Activated naive CD8-positive, alpha-beta T cell treated with anti-CD3 and anti-CD28 coated beads, Interleukin-2, amount 50 U/mL, for 24 hours (primary cell): ENCODE results near the gene GTPBP6.
"Not testable (repeated sequence)": the region's sequence is repeated elsewhere in the genome, so short reads cannot be mapped to it uniquely, and the experiment has no call there.

ENCODE experiments used
- ATAC-seq: fragments of 150-1000 bp; cut with Tn5 transposase; one replicate; pipeline ENCODE4 v1.10.0; 2021
- DNase-seq: peaks from one replicate; pipeline ENCODE4 v3.0.0; 2021
- H3K27ac Mint-ChIP-seq: one replicate; pipeline ENCODE4 v1.8.0; 2021; ENCODE audit warnings: mild to moderate bottlenecking, mixed read lengths
- H3K27me3 Mint-ChIP-seq: one replicate; pipeline ENCODE4 v1.8.0; 2021; ENCODE audit warnings: mixed read lengths
- H3K36me3 Mint-ChIP-seq: one replicate; pipeline ENCODE4 v1.8.0; 2021; ENCODE audit warnings: low read depth, mixed read lengths
- H3K4me1 Mint-ChIP-seq: one replicate; pipeline ENCODE4 v1.8.0; 2021; ENCODE audit warnings: mixed read lengths
- H3K4me3 Mint-ChIP-seq: one replicate; pipeline ENCODE4 v1.8.0; 2021; ENCODE audit warnings: mild to moderate bottlenecking, moderate library complexity, mixed read lengths
- H3K9me3 Mint-ChIP-seq: one replicate; pipeline ENCODE4 v1.8.0; 2021; ENCODE audit warnings: mixed read lengths

Gene GTPBP6

DNA sequence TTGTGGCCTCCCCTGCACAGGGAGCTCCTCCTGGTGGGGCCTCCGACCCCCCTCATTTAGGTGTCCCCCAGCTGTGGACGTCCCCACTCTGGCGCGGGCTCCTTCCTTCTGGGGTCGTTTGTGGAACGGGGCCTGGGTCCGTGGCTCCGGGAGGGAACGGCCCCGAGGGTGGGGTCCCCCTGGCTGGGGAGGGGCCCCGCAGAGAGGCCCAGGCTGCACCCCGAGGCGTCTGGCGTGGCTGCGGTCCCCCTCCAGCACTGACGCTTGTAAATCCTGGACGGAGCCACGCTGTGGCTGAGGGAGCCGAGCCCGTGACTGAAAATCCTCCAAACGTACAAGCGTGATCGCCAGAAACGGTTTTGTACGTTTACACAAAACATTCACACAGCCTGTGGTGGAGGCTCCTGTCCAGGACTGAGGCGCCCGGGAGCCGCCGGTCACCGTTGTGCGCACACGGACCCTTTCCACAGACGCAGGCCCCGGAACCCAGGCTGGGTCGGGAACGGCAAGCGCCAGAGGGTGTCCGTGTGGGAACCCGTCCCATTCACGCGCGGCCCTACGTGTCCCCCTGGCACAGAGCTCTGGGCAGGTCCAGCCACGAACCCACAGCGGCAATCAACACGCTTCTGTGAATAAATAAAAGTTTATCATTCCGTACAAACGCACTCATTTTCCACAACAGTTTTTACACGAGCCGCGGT, 15.2 kb upstream of the GTPBP6 start:
- Mint-ChIP-seq H3K27ac (no peak overlapping the region), H3K9me3 (no peaks in the 10 kb centered on the region), H3K36me3 (peaks cover 14% of the 10 kb centered on the region), H3K4me3 (no peak overlapping the region), H3K4me1 (peaks cover 2% of the 10 kb centered on the region), H3K27me3 (peaks cover 1% of the 10 kb centered on the region)
- DNase-seq (no peak), ATAC-seq (no peak)

DNA sequence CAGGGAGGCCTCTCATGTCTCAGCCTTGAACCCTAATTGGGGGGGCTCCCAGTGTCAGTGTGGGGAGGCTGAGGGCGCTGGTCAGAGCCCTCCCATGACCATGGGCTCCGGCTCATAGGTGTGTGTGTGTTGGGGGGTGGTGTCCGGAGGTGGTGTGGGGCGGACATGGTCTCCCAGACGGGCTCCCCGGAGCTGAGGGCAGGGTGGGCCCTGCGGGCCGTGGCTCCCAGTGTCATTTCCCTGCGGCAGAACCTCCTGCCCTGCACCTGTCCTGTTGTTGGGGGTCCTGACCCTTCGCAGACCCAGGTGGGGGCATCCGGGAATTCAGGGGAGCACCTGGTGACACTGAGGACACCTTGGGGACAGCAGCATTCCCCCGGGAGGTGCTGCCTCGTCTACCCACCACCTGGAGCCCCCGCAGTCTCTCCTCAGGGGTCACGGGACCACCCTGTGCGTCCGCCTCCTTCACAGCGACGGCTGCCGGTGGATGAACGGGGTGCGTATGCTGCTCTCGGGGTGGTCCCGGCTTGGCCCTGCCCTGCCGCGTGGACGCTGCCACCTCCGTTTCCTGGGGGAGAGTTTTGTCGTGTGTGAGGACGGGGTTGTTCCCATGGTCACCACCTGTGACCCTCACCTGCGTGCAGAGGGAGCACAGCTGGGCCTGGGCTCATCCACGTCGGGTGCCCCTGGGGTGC, 14.5 kb upstream of the GTPBP6 start:
- Mint-ChIP-seq H3K36me3 (peaks cover 14% of the 10 kb centered on the region), H3K27me3 (peaks cover 1% of the 10 kb centered on the region), H3K9me3 (no peaks in the 10 kb centered on the region), H3K27ac (no peak overlapping the region), H3K4me1 (peaks cover 2% of the 10 kb centered on the region), H3K4me3 (no peak overlapping the region)
- ATAC-seq (no peak), DNase-seq (no peak)

DNA sequence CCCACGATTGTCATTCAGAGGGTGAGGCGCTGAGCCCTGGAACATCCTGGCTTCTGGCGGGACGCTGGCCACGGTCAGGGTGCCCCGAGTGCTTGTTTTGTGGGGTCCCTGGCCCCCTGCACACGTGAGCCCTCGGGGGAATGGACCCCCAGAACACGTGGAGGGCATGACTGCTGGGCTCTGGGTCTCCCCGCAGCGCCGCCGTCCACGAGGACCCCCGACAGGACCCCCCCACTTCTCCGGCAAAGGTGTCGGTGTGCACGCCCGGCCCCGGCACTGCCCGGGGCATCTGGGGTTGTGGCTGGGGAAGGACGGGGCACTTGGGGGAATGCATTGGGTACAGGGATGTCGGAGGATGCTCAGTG, 13.9 kb upstream of the GTPBP6 start:
- peaks cover 1% of the 10 kb centered on the region for H3K27me3 Mint-ChIP-seq
- peaks cover 10% of the 10 kb centered on the region for H3K36me3 Mint-ChIP-seq
- H3K4me3 Mint-ChIP-seq: no peak overlapping the region
- DNase-seq (no peak), ATAC-seq (no peak)
- peaks cover 2% of the 10 kb centered on the region for H3K4me1 Mint-ChIP-seq
- H3K27ac Mint-ChIP-seq: no peak overlapping the region
- H3K9me3 Mint-ChIP-seq: no peaks in the 10 kb centered on the region

DNA sequence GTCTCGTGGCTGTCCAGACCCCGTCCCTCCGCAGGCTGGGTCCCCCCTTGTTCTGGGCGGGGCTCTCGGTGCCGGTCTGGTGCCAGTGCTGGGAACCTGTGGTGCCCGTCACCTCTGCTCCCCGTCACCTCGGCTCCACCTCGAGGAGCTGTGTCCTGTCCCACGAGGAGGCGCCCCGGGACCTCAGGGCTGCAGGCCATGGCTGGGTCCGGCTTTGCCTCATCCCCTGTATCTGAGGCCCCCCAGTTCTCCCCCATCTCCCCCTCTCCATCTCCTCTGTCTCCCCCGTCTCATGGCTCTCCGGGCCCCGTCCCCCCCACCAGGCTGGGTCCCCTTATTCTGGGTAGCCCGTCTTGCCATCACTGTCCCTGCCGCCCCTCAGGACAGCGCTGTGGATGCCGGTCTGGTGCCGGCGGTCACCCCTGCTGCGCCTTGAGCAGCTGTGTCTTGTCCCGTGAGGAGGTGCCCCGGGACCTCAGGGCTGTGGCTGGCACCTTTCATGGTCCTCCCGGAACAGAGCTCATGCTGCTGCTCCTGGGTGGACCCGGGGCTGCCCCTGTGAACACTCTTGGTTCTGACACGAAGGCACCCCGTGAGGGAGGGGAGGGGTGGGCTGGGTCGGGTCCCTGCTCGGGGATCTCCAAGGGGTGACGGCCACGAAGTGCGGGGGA, 13.4 kb upstream of the GTPBP6 start:
- H3K36me3 Mint-ChIP-seq: peaks cover 7% of the 10 kb centered on the region
- no peak overlapping the region for H3K27ac Mint-ChIP-seq
- peaks cover 1% of the 10 kb centered on the region for H3K27me3 Mint-ChIP-seq
- no peak for DNase-seq
- H3K4me1 Mint-ChIP-seq: peaks cover 2% of the 10 kb centered on the region
- peak; percentile 14 for ATAC-seq
- no peak overlapping the region for H3K4me3 Mint-ChIP-seq
- H3K9me3 Mint-ChIP-seq: no peaks in the 10 kb centered on the region

DNA sequence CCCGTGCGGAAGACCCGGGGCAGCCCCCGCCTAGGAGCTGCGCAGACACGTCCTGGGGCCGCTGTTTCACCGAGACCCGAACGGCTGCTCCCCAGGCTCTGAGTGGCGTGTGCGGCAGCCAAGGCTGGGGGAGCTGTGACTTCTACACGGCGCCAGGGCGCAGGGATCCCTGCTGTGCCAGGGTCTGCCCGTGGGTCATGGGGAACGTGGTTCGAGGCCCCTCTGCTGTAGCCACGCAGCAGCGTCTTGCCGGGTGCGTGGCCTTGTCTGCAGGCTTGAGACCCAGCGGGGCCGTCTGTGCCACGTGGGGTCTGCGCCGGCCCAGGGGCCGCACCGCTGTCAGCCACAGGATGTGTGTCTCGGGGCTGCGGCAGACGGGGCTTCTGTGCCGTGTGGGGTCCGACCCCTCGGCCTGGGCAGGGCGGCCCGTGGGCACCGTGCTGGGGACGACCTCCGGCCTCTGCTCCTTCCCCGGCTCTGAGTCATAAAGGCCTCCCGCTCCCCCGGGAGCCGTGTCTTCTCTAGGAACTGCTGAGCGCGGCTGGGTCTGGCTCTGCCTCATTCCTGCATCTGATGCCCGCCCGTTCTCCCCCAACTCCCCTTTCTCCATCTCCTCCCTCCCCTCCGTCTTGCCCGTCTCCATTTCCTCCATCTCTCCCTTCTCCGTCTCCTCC, 12.7 kb upstream of the GTPBP6 start:
- Mint-ChIP-seq H3K4me3 (no peak overlapping the region), H3K9me3 (no peaks in the 10 kb centered on the region), H3K4me1 (peaks cover 2% of the 10 kb centered on the region), H3K27ac (no peak overlapping the region), H3K27me3 (peaks cover 1% of the 10 kb centered on the region), H3K36me3 (peaks cover 2% of the 10 kb centered on the region)
- DNase-seq: peak; percentile 27
- ATAC-seq: peak; percentile 60

DNA sequence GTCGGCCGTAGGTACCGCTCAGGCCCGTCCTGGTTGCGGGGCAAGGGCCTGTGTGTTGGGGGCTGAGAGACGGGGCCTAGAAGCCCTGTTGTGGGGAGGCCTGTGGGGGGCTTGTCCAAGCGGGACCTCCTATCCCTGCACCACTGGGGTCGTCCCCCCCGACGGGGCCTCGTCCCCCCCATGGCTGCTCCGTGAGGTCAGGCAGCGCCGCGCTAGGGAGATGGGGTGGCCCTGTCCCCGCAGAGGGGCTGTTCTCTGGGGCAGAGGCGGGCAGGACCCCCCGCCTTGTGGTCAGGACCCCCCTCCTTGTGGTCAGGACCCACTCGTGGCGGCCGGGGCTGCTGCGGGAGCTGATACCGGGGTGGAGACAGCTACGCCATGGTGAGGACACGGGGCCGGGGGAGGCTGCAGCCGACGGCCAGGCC, 12.1 kb upstream of the GTPBP6 start:
- H3K27ac Mint-ChIP-seq: no peak overlapping the region
- no peak overlapping the region for H3K4me3 Mint-ChIP-seq
- no peaks in the 10 kb centered on the region for H3K36me3 Mint-ChIP-seq
- H3K4me1 Mint-ChIP-seq: peaks cover 2% of the 10 kb centered on the region
- H3K9me3 Mint-ChIP-seq: no peaks in the 10 kb centered on the region
- ATAC-seq (no peak), DNase-seq (no peak)
- peaks cover 1% of the 10 kb centered on the region for H3K27me3 Mint-ChIP-seq

DNA sequence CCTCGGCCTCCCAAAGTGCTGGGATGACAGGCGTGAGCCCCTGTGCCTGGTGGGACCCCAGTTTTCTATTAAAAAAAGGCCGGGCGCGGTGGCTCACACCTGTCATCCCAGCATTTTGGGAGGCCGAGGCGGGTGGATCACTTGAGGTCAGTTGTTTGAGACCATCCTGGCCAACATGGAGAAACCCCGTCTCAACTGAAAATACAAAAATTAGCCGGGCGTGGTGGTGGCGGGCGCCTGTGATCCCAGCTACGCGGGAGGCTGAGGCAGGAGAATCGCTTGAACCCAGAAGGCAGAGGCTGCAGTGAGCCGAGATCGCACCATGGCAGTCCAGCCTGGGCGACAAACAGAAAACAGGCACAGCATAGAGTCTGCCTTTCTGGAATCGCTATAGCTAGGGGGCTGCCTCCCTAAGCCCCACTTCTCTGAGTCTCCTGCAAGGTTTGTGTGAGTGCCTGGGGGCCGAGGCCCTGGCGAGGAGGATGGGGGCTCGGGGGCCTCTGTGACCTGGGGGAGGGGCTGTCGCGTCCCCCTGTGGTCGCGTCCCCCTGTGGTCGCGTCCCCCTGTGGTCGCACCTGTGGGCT, 11.6 kb upstream of the GTPBP6 start:
- H3K36me3 Mint-ChIP-seq, H3K27ac Mint-ChIP-seq, ATAC-seq, H3K27me3 Mint-ChIP-seq, H3K4me3 Mint-ChIP-seq, DNase-seq, H3K9me3 Mint-ChIP-seq, H3K4me1 Mint-ChIP-seq: not testable (repeated sequence)

DNA sequence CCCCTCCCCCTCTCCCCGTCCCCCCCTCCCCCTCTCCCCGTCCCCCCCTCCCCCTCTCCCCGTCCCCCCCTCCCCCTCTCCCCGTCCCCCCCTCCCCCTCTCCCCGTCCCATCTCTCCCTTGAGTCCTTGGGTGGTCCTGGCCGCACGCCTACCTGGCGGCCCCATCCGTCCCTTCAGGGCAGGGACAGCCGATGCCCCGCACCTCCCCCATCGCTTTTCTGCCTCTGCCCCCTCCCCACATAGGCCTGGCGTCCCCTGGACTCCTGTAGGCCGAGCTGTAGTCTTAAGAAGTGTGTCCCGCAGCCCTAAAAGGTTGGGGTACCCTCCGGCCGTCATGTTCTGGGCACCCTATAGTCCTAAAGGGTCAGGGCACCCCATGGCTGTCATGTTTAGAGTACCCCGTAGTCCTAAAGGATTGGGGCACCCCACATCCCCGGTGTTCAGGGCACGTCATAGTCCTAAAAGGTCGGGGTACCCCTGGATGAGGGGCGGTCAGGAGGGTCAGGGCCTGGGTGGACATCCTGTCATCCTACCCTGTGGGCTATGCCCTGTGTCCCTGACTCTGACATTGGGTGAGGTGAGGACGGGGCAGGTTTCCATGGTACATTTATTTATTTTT, 10.8 kb upstream of the GTPBP6 start:
- Mint-ChIP-seq H3K4me3 (no peak overlapping the region), H3K9me3 (no peaks in the 10 kb centered on the region), H3K36me3 (no peaks in the 10 kb centered on the region), H3K27me3 (peaks cover 1% of the 10 kb centered on the region), H3K4me1 (peaks cover 7% of the 10 kb centered on the region), H3K27ac (no peak overlapping the region)
- DNase-seq (no peak), ATAC-seq (no peak)

DNA sequence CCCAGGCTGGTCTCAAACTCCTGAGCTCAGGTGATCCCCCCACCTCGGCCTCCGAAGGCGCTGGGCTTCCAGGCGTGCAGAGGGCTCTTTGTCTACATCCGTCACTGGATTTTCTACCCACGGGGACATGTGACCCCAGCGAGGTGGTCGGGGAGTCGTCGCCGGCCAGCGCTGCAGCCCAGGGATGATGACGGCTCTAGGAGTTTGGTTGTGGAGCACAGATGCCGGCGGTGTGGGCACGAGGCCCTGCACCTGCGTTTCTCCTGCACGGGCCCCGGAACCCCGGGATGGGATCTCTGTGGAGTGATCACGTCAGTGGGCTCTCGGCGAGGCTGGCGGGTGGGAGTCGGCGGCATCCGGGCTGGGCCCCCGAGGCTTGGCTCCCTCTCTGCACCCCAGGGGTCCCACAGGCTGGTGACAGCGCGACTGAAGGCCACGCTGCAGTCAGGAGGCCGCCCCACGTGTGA, 9.1 kb upstream of the GTPBP6 start:
- Mint-ChIP-seq H3K27me3 (peaks cover 1% of the 10 kb centered on the region), H3K27ac (no peak overlapping the region), H3K4me3 (no peak overlapping the region), H3K4me1 (peaks cover 21% of the 10 kb centered on the region), H3K9me3 (no peaks in the 10 kb centered on the region), H3K36me3 (no peaks in the 10 kb centered on the region)
- ATAC-seq: no peak
- DNase-seq: no peak

DNA sequence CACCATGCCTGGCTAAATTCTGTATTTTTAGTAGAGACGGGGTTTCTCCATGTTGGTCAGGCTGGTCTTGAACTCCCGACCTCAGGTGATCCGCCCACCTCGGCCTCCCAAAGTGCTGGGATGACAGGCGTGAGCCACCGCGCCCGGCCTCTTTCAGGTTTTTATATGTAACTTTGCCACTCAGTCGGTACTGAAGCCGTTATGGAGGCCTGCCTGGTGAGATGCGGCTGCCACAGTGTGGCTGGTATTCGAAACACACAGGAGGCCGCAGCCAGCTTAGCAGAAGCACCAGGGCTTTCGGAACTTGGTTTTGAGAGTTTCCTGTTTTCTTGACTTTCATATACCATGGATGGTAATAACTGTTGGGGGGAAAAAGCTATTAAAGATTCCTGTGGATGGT, 6.1 kb upstream of the GTPBP6 start:
- not testable (repeated sequence) for H3K36me3 Mint-ChIP-seq, H3K4me3 Mint-ChIP-seq, DNase-seq, ATAC-seq, H3K27me3 Mint-ChIP-seq, H3K9me3 Mint-ChIP-seq, H3K27ac Mint-ChIP-seq
- H3K4me1 Mint-ChIP-seq: peaks cover 30% of the 10 kb centered on the region

DNA sequence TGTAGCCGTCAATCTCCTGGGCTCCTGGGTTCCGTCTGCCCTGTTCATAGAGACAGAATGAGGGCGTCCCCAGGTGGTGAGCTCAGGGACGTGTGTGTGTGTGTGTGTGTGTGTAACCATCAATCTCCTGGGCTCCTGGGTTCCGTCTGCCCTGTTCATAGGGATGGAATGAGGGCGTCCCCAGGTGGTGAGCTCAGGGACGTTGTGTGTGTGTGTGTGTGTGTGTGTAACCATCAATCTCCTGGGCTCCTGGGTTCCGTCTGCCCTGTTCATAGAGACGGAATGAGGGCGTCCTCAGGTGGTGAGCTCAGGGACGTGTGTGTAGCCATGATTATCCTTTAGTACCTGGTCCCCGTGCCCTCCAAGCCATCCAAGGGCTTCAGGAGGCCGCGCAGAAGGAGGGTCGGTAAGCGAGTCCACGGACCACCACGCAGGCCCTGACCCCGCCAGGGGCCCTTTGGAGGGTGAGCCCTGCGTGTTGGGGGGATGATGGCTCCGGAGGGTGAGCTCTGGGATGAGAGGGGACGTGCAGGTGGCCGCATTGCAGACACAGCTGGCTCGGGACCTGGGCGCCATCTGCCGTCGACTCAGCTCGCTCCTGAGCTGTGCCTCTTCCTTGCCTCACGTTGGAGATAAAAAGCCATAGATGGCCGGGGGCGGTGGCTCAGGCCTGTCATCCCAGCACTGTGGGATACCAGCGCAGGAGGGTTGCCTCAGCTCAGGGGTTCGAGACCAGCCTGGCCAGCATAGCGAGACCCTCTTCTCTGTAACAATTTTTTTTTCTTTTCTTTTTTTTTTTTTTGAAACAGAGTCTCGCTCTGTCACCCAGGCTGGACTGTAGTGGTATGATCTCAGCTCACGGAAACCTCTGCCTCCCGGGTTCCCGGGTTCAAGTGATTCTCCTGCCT, 5.4 kb upstream of the GTPBP6 start:
- H3K36me3 Mint-ChIP-seq: no peaks in the 10 kb centered on the region
- DNase-seq (peak; percentile 56), ATAC-seq (peak; percentile 56)
- H3K9me3 Mint-ChIP-seq: no peaks in the 10 kb centered on the region
- no peak overlapping the region for H3K4me3 Mint-ChIP-seq
- H3K27ac Mint-ChIP-seq: no peak overlapping the region
- H3K4me1 Mint-ChIP-seq: peaks cover 30% of the 10 kb centered on the region
- H3K27me3 Mint-ChIP-seq: no peaks in the 10 kb centered on the region

DNA sequence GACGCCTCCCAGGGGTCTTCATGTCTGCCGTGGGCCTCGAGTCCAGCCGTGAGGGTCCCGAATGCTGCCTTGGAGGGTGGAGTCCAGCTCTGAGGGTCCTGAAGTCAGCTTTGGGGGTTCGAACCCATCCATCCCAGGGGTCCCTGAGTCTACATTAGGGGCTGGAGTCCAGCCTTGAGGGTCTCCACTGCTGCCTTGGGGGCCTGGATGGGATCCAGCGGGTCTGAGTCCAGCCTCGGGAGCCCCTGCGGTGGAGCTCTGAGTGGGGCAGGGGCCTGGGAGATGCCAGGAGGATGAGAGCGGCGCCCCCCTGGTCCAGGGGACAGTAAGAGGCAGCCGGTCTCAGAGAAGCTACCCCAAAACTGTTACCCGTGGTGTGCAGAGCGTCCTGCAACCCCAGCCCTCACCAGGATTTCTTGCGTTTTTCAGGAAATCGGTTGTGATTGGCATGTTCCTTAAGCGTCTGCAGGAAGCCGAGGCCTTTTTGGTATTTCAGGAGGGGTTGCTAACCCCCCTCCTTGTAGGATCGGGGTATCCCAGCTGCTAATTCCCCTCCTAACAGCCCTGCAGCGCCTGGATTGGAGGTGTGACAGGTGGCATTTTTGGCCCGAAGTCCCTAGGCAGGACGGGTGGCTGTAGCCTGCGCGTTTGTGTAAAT, 1.7 kb upstream of the GTPBP6 start:
- H3K4me3 Mint-ChIP-seq: peak overlapping the region; percentile 87
- peak overlapping the region; percentile 69 for H3K27ac Mint-ChIP-seq
- peaks cover 9% of the 10 kb centered on the region for H3K36me3 Mint-ChIP-seq
- no peaks in the 10 kb centered on the region for H3K9me3 Mint-ChIP-seq
- peaks cover 4% of the 10 kb centered on the region for H3K27me3 Mint-ChIP-seq
- DNase-seq: no peak
- peaks cover 43% of the 10 kb centered on the region for H3K4me1 Mint-ChIP-seq
- no peak for ATAC-seq

DNA sequence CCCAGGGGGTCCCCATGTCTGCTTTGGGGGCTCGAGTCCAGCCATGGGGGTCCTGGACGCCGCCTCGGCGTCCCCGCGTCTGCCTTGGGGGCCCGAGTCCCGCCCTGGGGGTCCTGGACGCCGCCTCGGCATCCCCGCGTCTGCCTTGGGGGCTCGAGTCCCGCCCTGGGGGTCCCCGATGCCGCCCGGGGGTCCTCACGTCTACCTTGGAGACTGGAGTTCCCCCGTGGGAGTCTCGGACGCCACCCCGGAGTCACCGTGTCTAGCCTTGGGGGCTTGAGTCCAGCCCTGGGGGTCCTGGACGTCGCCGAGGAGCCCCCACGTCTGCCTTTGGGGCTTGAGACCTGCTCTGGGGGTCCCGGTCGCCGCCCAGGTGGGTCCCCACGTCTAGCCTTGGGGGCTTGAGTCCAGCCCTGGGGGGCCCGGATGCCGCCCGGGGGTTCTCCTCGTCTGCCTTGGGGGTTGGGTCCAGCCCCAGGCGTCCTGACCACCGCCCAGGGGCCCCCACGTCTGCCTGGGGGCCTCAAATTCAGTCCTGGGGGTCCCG, 1.1 kb upstream of the GTPBP6 start:
- H3K36me3 Mint-ChIP-seq: peaks cover 9% of the 10 kb centered on the region
- H3K27ac Mint-ChIP-seq: peak overlapping the region; percentile 69
- no peaks in the 10 kb centered on the region for H3K9me3 Mint-ChIP-seq
- peaks cover 38% of the 10 kb centered on the region for H3K4me1 Mint-ChIP-seq
- ATAC-seq (no peak), DNase-seq (no peak)
- H3K27me3 Mint-ChIP-seq: peaks cover 4% of the 10 kb centered on the region
- peak overlapping the region; percentile 87 for H3K4me3 Mint-ChIP-seq
